OCI-LY7 (cell line): ENCODE measurements around the gene SOX13. TPM values are rescaled to one million over a fixed set of nuclear protein-coding genes. Genes with fewer than 3 reads are reported as not detected.
"Not testable (repeated sequence)": the region's sequence is repeated elsewhere in the genome, so short reads cannot be mapped to it uniquely, and the experiment has no call there.

Experiments used
- BruUV-seq: library from RNA; stranded (reverse); fragments of 400-500 nt; replicated peaks from 2 replicates; lab custom pipeline; 2021; lab: Mats Ljungman, UMichigan
- CTCF ChIA-PET: fragments of 300-600 bp; sonication (Branson Sonifier 250); formaldehyde crosslinking; loops from one replicate; lab custom pipeline; 2022; ENCODE audit warnings: antibody characterized with exemption; ENCODE audit not compliant: unreplicated experiment; lab: Charles Lee
- POLR2A ChIA-PET: fragments of 300-600 bp; sonication (Branson Sonifier 250); formaldehyde crosslinking; loops from one replicate; lab custom pipeline; 2022; ENCODE audit warnings: antibody characterized with exemption; lab: Charles Lee
- DNase-seq: peaks from one replicate; pipeline ENCODE4 v3.0.0-alpha.2; 2015; ENCODE audit warnings: low spot score
- H2AFZ ChIP-seq: fragments of 200-600 bp; sonication (generic), shearing (Covaris generic); 2 replicates; pipeline ENCODE4 v1.6.1; 2014; ENCODE audit warnings: mild to moderate bottlenecking, antibody characterized with exemption, low read length, moderate library complexity
- H3K27ac ChIP-seq: fragments of 200-600 bp; sonication (generic); 2 replicates; pipeline ENCODE4 v1.5.1; 2014; ENCODE audit warnings: mixed run types, low read depth, mild to moderate bottlenecking, moderate library complexity, low read length, inconsistent platforms; ENCODE audit not compliant: poor library complexity, severe bottlenecking
- H3K36me3 ChIP-seq: fragments of 200-600 bp; sonication (generic); 2 replicates; pipeline ENCODE4 v1.6.1; 2014; ENCODE audit warnings: mild to moderate bottlenecking, antibody characterized with exemption, low read length, moderate library complexity, mixed read lengths; ENCODE audit not compliant: insufficient read depth
- H3K4me1 ChIP-seq: fragments of 200-600 bp; sonication (generic); 2 replicates; pipeline ENCODE4 v1.5.1; 2014; ENCODE audit warnings: mild to moderate bottlenecking, low read length; ENCODE audit not compliant: insufficient read depth, poor library complexity, severe bottlenecking
- H3K4me2 ChIP-seq: fragments of 200-600 bp; sonication (generic); 2 replicates; pipeline ENCODE4 v1.6.1; 2014; ENCODE audit warnings: mild to moderate bottlenecking, low read length
- H3K4me3 ChIP-seq: fragments of 200-600 bp; sonication (generic); 2 replicates; pipeline ENCODE4 v1.5.1; 2014; ENCODE audit warnings: mild to moderate bottlenecking, low read depth, low read length; ENCODE audit not compliant: poor library complexity, severe bottlenecking
- H3K79me2 ChIP-seq: fragments of 200-600 bp; sonication (generic); 2 replicates; pipeline ENCODE4 v1.6.1; 2016; ENCODE audit warnings: low read depth, mild to moderate bottlenecking, low read length, moderate library complexity, mixed read lengths; ENCODE audit not compliant: insufficient read depth
- H3K9me2 ChIP-seq: fragments of 200-600 bp; sonication (generic); 2 replicates; pipeline ENCODE4 v1.6.1; 2016; ENCODE audit warnings: mild to moderate bottlenecking, low read length, mixed read lengths; ENCODE audit not compliant: insufficient read depth
- H3K9me3 ChIP-seq: fragments of 200-600 bp; sonication (generic); 2 replicates; pipeline ENCODE4 v1.6.1; 2014; ENCODE audit warnings: mild to moderate bottlenecking, mixed run types, low read length, mixed read lengths
- H4K20me1 ChIP-seq: fragments of 200-600 bp; sonication (generic); 2 replicates; pipeline ENCODE4 v1.6.1; 2014; ENCODE audit warnings: mild to moderate bottlenecking, antibody characterized with exemption, low read length, moderate library complexity, mixed read lengths; ENCODE audit not compliant: insufficient read depth
- EZH2phosphoT487 ChIP-seq: fragments of 200-600 bp; sonication (generic); IDR thresholded peaks from 2 replicates; pipeline ENCODE4 v1.6.1; 2018; ENCODE audit warnings: low read depth, borderline replicate concordance, mild to moderate bottlenecking, mixed run types, antibody characterized with exemption, low read length, moderate library complexity, mixed read lengths
- intact Hi-C: fragments of 100-400 bp; cut with micrococcal nuclease; formaldehyde crosslinking; loops from one replicate; pipeline ENCODE4 v1.10.0; 2022; ENCODE audit not compliant: unreplicated experiment
- total RNA-seq, 2 experiments: library from RNA; depleted of rRNA in 1 of 2; stranded (reverse); fragments of >200 nt in 1 of 2; shearing (Covaris generic) in 1 of 2; gene quantifications; 2 replicates each; pipeline ENCODE4 v1.2.3, GENCODE V29; 2014 to 2022
- TF ChIP-seq, protein P1 (sequence below): fragments of 200-600 bp; sonication (generic); conservative IDR thresholded peaks from 2 replicates; pipeline ENCODE4 v1.5.1; 2014; ENCODE audit warnings: mild to moderate bottlenecking, antibody characterized with exemption, low read length, moderate library complexity, mixed read lengths

Gene SOX13
- total RNA-seq, 2 experiments from 2014 or later: 0.27 TPM; not detected in 1

DNA sequence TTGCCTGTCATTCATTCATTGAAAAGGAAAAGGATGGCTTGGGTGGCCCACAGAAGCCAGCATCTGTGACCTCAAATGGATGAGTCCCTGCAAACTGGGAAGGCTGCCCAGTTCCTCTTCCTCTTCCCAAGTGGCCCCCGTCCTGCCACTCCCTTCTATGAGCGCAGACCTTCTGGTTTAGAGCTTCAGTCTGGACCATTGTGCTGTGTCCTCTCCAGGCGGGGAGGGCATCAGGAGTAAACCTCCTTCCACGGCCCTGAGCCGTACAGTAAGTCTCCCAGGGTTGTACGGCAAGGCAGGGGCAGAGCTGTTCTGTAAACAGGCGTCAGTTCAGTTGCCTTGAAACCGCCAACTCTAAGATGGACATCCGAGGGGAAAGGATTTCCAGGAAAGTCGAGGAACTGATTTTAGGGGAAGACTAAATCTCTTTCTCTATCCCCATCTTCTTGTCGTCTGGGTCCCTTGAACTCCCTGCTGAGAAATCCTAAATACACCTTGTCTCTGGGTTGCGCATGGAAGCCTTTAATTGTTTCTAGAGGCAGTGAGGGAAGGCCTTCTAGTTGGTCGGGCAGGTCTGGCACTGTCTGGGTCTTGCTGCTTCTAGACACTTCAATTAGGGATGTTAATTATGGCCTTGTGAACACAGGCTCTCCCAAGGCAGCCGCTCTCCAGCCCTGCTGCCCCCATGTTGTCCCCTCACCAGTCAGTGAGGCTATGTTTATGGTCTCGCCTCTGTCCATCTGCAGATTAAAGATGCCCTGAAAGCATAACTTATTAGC lies 22.1 kb downstream of the SOX13 start:
- POLR2A ChIA-PET: no interaction called here
- no peak overlapping the region for H3K4me2 ChIP-seq
- intact Hi-C loops: no loop called here
- no TSS peak for BruUV-seq
- TF ChIP-seq, protein P1, sequence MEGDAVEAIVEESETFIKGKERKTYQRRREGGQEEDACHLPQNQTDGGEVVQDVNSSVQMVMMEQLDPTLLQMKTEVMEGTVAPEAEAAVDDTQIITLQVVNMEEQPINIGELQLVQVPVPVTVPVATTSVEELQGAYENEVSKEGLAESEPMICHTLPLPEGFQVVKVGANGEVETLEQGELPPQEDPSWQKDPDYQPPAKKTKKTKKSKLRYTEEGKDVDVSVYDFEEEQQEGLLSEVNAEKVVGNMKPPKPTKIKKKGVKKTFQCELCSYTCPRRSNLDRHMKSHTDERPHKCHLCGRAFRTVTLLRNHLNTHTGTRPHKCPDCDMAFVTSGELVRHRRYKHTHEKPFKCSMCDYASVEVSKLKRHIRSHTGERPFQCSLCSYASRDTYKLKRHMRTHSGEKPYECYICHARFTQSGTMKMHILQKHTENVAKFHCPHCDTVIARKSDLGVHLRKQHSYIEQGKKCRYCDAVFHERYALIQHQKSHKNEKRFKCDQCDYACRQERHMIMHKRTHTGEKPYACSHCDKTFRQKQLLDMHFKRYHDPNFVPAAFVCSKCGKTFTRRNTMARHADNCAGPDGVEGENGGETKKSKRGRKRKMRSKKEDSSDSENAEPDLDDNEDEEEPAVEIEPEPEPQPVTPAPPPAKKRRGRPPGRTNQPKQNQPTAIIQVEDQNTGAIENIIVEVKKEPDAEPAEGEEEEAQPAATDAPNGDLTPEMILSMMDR: no peak
- TF ChIP-seq EZH2phosphoT487: no peak
- no peak overlapping the region for H3K4me3 ChIP-seq
- no peaks in the 10 kb centered on the region for H3K36me3 ChIP-seq
- no peak for DNase-seq
- H3K79me2 ChIP-seq: no peaks in the 10 kb centered on the region
- CTCF ChIA-PET: no interaction called here
- H2AFZ ChIP-seq: no peak overlapping the region
- no peak overlapping the region for H3K27ac ChIP-seq
- H3K4me1 ChIP-seq: no peaks in the 10 kb centered on the region
- no peaks in the 10 kb centered on the region for H4K20me1 ChIP-seq
- no peaks in the 10 kb centered on the region for H3K9me3 ChIP-seq
- H3K9me2 ChIP-seq: no peaks in the 10 kb centered on the region

DNA sequence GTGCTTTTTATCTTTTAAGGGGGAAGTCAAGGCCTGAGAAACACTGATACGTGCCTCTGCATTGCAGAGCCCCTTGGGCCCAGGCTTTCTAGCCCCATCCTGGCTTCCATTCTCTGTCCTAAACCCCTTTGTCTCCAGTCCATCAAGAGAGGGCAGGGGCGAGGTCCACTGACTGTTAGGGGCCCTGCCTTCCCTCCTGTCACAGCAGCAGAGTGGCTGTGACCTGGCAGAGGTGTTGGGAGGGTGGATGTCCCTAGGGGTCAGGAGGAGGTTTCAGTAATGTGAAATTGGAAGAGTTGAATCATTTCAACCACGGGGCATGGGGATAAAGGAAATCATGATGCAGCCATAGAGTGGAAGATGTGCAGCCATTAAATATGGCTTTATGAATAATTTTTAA lies 24.0 kb downstream of the SOX13 start:
- BruUV-seq: no TSS peak
- H3K9me3 ChIP-seq: no peaks in the 10 kb centered on the region
- H3K79me2 ChIP-seq: no peaks in the 10 kb centered on the region
- POLR2A ChIA-PET: no interaction called here
- intact Hi-C loops: no loop called here
- H3K9me2 ChIP-seq: no peaks in the 10 kb centered on the region
- H4K20me1 ChIP-seq: no peaks in the 10 kb centered on the region
- H3K4me3 ChIP-seq: no peak overlapping the region
- no peaks in the 10 kb centered on the region for H3K36me3 ChIP-seq
- DNase-seq: no peak
- no peaks in the 10 kb centered on the region for H3K4me1 ChIP-seq
- no peak overlapping the region for H3K27ac ChIP-seq
- no peak overlapping the region for H3K4me2 ChIP-seq
- CTCF ChIA-PET: no interaction called here
- TF ChIP-seq EZH2phosphoT487: no peak
- TF ChIP-seq, protein P1: no peak
- H2AFZ ChIP-seq: no peak overlapping the region

DNA sequence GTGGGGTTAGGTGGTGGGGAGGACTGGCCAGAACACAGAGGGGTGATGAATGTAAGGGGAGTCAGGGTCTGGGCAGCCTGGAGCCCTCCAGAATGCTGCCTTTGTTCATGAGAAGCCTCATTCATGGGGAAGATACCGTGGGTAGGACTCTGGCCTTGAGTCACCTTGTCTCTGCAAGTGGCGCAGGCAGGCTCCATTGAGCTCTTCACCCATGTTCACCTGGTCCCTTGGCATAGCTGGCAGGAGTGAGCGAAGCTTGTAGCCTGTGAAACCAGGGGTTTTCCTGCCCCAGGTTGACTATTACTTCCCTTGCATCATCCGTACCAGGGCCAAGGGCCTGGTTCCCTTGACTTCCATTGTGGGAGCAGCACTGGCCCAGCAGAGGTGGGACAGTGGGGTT lies 25.8 kb downstream of the SOX13 start:
- no peak overlapping the region for H2AFZ ChIP-seq
- intact Hi-C loops: no loop called here
- POLR2A ChIA-PET: interaction anchor here (0.5 kb wide), 1 partner anchor 17 kb away, joined by 5 read pairs; no protein-coding TSS in a partner anchor

DNA sequence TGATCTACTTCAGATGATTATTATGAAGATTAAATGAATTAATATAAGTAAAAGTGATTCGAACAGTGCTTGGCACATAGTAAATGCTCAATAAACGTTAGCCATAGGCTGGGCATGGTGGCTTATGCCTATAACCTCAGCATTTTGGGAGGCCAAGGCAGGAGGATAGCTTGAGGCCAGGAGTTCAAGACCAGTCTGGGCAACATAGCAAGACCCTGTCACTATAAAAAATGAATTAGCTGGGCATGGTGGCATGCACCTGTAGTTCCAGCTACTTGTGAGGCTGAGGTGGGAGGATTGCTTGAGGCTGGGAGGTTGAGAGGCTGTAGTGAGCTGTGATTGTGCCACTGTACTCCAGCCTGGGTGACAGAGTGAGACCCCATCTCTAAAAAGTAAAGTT lies 26.8 kb downstream of the SOX13 start:
- DNase-seq, BruUV-seq, H3K27ac ChIP-seq, H3K9me2 ChIP-seq, H3K4me3 ChIP-seq, H3K36me3 ChIP-seq, H4K20me1 ChIP-seq, H3K4me2 ChIP-seq, H3K9me3 ChIP-seq, H2AFZ ChIP-seq, POLR2A ChIA-PET, H3K79me2 ChIP-seq, CTCF ChIA-PET, H3K4me1 ChIP-seq, intact Hi-C loops: not testable (repeated sequence)

More for the DNA sequence above, 25.8 kb downstream of the SOX13 start:
- Histone ChIP-seq H3K27ac (no peak overlapping the region), H3K4me3 (no peak overlapping the region), H3K4me2 (no peak overlapping the region), H3K36me3 (no peaks in the 10 kb centered on the region), H3K9me3 (no peaks in the 10 kb centered on the region), H4K20me1 (no peaks in the 10 kb centered on the region), H3K9me2 (no peaks in the 10 kb centered on the region), H3K79me2 (no peaks in the 10 kb centered on the region), H3K4me1 (no peaks in the 10 kb centered on the region)
- no peak for DNase-seq
- CTCF ChIA-PET: no interaction called here
- no peak for TF ChIP-seq EZH2phosphoT487
- TF ChIP-seq, protein P1: no peak
- no TSS peak for BruUV-seq
